ENCODE results near the gene ABLIM2.

The ABLIM2 gene

GRCh38 chr4:8069102-8069752, 89.4 kb downstream of the ABLIM2 start:
- TF ChIP-seq CTCF (IDR thresholded peaks at IDR 0.05; ENCODE audit: insufficient read depth, low read length, poor library complexity, severe bottlenecking), result no peak
- no peak for TF ChIP-seq EZH2phosphoT487 (conservative IDR thresholded peaks at IDR 0.05; ENCODE audit: low read length)

DNA sequence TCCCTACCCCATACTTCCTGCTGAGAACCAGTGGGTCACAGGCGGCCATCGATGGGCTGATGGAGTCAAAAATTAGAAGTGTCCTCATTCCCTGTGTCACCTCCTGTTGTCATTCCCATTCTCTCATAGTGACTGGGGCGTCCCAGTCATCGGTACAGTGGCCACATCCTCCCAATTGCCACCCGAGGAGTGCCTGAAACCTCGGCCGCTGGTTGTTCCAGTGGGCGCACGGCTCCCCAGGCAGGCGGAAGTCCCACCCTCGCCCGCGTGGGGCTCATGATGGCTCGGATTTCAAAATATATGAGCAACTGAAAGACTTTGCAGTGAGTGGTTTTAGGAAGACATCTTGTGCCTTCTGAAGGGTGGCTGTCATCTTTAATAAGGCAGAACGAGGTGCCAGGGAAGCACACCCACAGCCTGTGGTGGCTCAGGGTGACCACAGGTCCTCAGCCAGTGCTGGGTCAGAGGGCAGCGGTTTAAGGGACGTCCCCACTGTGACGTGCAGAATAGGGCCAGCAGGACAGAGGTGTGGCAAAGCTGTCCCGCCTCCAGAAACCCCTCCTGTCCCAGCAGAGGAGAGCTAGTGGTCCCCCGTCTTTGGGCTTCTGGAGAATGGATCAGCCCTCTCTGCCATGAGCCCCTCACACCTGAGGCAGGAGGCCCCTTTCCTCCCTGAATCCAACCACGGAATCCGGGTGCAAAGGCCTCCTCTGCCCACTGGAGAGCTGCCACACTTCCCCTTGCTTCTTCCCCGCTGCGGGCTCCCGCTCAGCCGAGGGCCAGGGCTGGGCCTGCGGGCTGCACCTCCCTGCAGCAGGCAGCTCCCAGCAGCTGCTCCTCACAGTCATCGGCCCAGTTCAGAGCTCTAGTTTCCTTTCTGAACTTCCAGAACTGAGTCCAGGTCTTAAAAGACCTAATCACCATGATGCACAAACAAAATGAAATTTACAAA, 90.4 kb downstream of the ABLIM2 start:
- Histone ChIP-seq H2AFZ (ENCODE audit: low read depth, low read length, severe bottlenecking) (no peak overlapping the region), H3K9me2 (replicated peaks; ENCODE audit: insufficient read depth, low read length) (no peaks in the 10 kb centered on the region), H3K36me3 (ENCODE audit: low read length) (no peaks in the 10 kb centered on the region), H3K9ac (ENCODE audit: low read length) (no peak overlapping the region), H3K27me3 (ENCODE audit: low read length) (no peaks in the 10 kb centered on the region), H3K4me2 (ENCODE audit: low read depth, low read length, poor library complexity, severe bottlenecking) (no peak overlapping the region), H4K20me1 (ENCODE audit: low read depth, low read length) (no peaks in the 10 kb centered on the region), H3F3A (ENCODE audit: insufficient read depth) (no peaks in the 10 kb centered on the region), H3K27ac (ENCODE audit: low read depth, low read length) (no peak overlapping the region), H3K4me3 (ENCODE audit: insufficient read depth, low read length, poor library complexity, severe bottlenecking) (no peak overlapping the region), H3K9me3 (ENCODE audit: insufficient read depth, low read length) (peaks cover 18% of the 10 kb centered on the region; the same call in 1 of the 2 replicates), H3K79me2 (ENCODE audit: insufficient read depth, low read length) (no peaks in the 10 kb centered on the region)
- no peak for TF ChIP-seq CTCF (IDR thresholded peaks at IDR 0.05; ENCODE audit: insufficient read depth, low read length, poor library complexity, severe bottlenecking)
- no peak for TF ChIP-seq EZH2phosphoT487 (conservative IDR thresholded peaks at IDR 0.05; ENCODE audit: low read length)

More at GRCh38 chr4:8069102-8069752, 89.4 kb downstream of the ABLIM2 start:
- no peak overlapping the region for H3K27ac ChIP-seq (ENCODE audit: low read depth, low read length)
- peaks cover 10% of the 10 kb centered on the region; the same call in 1 of the 2 replicates for H3K9me3 ChIP-seq (ENCODE audit: insufficient read depth, low read length)
- no peaks in the 10 kb centered on the region for H3K79me2 ChIP-seq (ENCODE audit: insufficient read depth, low read length)
- H3K36me3 ChIP-seq (ENCODE audit: low read length), result no peaks in the 10 kb centered on the region
- H3K4me2 ChIP-seq (ENCODE audit: low read depth, low read length, poor library complexity, severe bottlenecking), result no peak overlapping the region
- H3F3A ChIP-seq (ENCODE audit: insufficient read depth), result no peaks in the 10 kb centered on the region
- no peak overlapping the region for H2AFZ ChIP-seq (ENCODE audit: low read depth, low read length, severe bottlenecking)
- no peaks in the 10 kb centered on the region for H4K20me1 ChIP-seq (ENCODE audit: low read depth, low read length)
- H3K9me2 ChIP-seq (replicated peaks; ENCODE audit: insufficient read depth, low read length), result no peaks in the 10 kb centered on the region
- no peak overlapping the region for H3K4me3 ChIP-seq (ENCODE audit: insufficient read depth, low read length, poor library complexity, severe bottlenecking)
- H3K9ac ChIP-seq (ENCODE audit: low read length), result no peak overlapping the region
- no peaks in the 10 kb centered on the region for H3K27me3 ChIP-seq (ENCODE audit: low read length)

DNA sequence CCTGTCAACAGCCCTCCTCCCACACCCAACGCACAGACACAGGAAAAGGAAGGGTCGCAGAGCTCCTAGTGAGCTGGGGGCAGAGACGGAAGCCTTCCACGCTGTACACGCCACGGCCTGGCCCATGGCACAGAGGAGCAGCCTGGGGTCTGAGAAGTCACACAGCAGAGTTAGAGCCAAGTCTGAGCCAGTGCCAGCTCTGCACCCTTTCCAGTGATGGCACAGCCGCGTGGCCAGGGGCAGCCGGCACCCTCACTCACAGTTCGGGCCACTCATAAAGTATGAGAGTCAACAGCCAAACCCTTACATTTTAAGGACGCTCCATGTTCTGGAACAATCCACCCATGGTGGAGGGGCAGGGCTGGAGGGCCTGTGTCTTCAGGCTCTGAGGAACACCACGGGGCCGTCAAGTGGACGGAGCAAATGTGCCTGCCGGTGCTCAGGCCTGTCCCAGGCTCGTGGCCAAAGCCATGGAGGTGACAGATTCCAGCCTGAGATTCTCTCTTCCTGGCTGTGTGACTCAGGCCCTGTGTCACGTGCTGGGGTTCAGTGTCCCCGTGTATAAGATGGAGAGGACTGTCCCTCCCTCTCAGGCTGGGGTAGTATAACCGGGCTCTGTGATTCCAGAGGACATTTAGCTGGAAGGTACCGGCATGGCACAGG, 91.2 kb downstream of the ABLIM2 start:
- H3K79me2 ChIP-seq (ENCODE audit: insufficient read depth, low read length), result no peaks in the 10 kb centered on the region
- H3K27ac ChIP-seq (ENCODE audit: low read depth, low read length), result no peak overlapping the region
- H3F3A ChIP-seq (ENCODE audit: insufficient read depth), result no peaks in the 10 kb centered on the region
- no peaks in the 10 kb centered on the region for H4K20me1 ChIP-seq (ENCODE audit: low read depth, low read length)
- TF ChIP-seq EZH2phosphoT487 (conservative IDR thresholded peaks at IDR 0.05; ENCODE audit: low read length) (no peak), CTCF (IDR thresholded peaks at IDR 0.05; ENCODE audit: insufficient read depth, low read length, poor library complexity, severe bottlenecking) (no peak)
- no peak overlapping the region for H2AFZ ChIP-seq (ENCODE audit: low read depth, low read length, severe bottlenecking)
- no peak overlapping the region for H3K4me2 ChIP-seq (ENCODE audit: low read depth, low read length, poor library complexity, severe bottlenecking)
- no peaks in the 10 kb centered on the region for H3K27me3 ChIP-seq (ENCODE audit: low read length)
- H3K9me2 ChIP-seq (replicated peaks; ENCODE audit: insufficient read depth, low read length), result no peaks in the 10 kb centered on the region
- no peaks in the 10 kb centered on the region for H3K36me3 ChIP-seq (ENCODE audit: low read length)
- no peak overlapping the region for H3K9ac ChIP-seq (ENCODE audit: low read length)
- peaks cover 18% of the 10 kb centered on the region; the same call in 1 of the 2 replicates for H3K9me3 ChIP-seq (ENCODE audit: insufficient read depth, low read length)
- H3K4me3 ChIP-seq (ENCODE audit: insufficient read depth, low read length, poor library complexity, severe bottlenecking), result no peak overlapping the region
